HCT116 (cell line): ENCODE measurements around the gene MAEA.

Experiments used
- CEBPB ChIP-seq: IDR thresholded peaks from 2 replicates; pipeline ENCODE4 v1.6.1; 2012; ENCODE audit warnings: low read depth
- ELF1 ChIP-seq: IDR thresholded peaks from 2 replicates; pipeline ENCODE4 v1.6.1; 2012; ENCODE audit warnings: low read depth, borderline replicate concordance
- EZH2phosphoT487 ChIP-seq: fragments of 200-600 bp; IDR thresholded peaks from 2 replicates; pipeline ENCODE4 v1.6.1; 2018; ENCODE audit warnings: antibody characterized with exemption, borderline replicate concordance
- POLR2A ChIP-seq: IDR thresholded peaks from 2 replicates; pipeline ENCODE4 v1.7.0; 2011; ENCODE audit warnings: borderline replicate concordance; ENCODE audit not compliant: insufficient read depth, insufficient read length; ENCODE audit errors: extremely low read depth

- no peak for TF ChIP-seq CEBPB
- no peak for TF ChIP-seq ELF1
- TF ChIP-seq POLR2A: no peak
- no peak for TF ChIP-seq EZH2phosphoT487
Measured at GRCh38 chr4:1369091-1369450, 79.4 kb downstream of the MAEA start.
